COLO829 (cell line): Measurements from ENCODE around the gene A4GNT.
"Not testable (repeated sequence)": the region's sequence is repeated elsewhere in the genome, so short reads cannot be mapped to it uniquely, and the experiment has no call there.

Source experiments
- DNase-seq: peaks from one replicate; pipeline ENCODE4 v3.0.0; 2012; ENCODE audit warnings: low spot score

A4GNT gene

GRCh38 chr3:138118612-138119422 lies 13.4 kb downstream of the A4GNT start:
- DNase-seq: peak; percentile 85

GRCh38 chr3:138114988-138115971 lies 16.9 kb downstream of the A4GNT start, which contains the start of gene DZIP1L:
Gene DZIP1L, minus strand, starts transcription at chr3:138115608. Its CDS starts 11,637 bp downstream, at chr3:138103971.
- peak; percentile 56 for DNase-seq

DNA sequence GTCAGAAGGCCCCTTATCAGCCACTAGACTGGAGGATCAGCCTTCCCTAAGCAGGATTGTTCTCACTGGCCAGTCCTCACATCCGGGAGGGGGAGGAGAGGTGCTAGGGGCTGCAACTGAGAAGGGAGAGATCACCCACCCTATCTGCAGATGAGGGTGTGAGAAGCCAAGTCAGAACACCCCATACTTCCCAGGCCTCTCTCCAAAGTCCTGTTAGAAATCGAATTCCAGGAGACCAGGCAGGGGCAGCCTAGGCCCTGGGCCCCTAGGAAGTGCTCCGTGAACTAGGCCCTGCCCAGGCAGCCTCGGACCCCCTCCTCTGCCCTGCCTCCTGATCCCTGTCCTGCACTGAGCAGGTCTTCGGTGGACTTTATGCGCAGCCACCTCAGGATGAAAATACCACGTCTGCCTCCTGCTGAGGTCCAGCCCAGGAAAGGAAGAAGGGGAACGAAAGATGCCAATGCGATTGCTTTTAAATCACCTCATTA lies 17.7 kb downstream of the A4GNT start:
- DNase-seq: no peak

DNA sequence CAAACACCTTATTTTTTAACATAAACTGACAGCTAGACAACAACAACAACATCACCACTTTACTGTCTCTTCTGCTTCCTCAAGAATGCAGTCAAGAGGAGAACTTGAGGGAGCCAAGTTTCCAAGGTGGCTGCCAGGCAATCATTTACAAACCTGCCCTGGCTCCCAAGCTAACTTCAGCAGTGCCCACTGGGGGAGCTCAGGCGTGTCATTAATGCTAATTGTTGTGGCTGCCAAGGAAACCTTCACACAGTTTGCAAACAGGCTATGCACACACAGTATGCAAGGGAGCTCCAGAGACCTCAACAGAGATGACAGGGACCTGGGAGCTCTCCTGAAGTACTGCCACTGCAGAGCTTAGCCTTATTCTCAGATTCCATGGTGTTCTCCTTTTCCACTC lies 18.9 kb downstream of the A4GNT start:
- no peak for DNase-seq

DNA sequence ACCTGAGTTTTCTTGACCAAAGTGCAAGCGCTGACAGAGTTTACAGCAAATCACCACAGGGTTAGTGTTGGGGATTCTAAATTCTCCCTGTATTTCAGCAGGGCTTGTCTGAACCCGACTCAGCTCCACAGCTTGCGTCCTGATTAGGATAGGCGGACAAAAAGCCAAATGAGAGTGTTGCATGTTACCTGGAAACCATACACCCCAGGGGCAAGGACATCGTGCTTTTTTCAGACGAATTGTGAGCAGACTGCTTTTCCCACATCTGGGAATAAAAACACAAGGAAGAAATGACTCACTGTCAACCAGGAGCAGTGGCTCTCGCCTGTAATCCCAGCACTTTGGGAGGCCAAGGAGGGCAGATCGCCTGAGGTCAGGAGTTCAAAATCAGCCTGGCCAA lies 19.8 kb downstream of the A4GNT start:
- DNase-seq: no peak

- no peak for DNase-seq
These were observed 26.6 kb downstream of the A4GNT start for GRCh38 chr3:138105598-138105997.

GRCh38 chr3:138103466-138103865 lies 28.7 kb downstream of the A4GNT start:
- DNase-seq: no peak

GRCh38 chr3:138101351-138101940 lies 30.7 kb downstream of the A4GNT start:
- DNase-seq: not testable (repeated sequence)

GRCh38 chr3:138099417-138099816 lies 32.8 kb downstream of the A4GNT start:
- DNase-seq: no peak

DNA sequence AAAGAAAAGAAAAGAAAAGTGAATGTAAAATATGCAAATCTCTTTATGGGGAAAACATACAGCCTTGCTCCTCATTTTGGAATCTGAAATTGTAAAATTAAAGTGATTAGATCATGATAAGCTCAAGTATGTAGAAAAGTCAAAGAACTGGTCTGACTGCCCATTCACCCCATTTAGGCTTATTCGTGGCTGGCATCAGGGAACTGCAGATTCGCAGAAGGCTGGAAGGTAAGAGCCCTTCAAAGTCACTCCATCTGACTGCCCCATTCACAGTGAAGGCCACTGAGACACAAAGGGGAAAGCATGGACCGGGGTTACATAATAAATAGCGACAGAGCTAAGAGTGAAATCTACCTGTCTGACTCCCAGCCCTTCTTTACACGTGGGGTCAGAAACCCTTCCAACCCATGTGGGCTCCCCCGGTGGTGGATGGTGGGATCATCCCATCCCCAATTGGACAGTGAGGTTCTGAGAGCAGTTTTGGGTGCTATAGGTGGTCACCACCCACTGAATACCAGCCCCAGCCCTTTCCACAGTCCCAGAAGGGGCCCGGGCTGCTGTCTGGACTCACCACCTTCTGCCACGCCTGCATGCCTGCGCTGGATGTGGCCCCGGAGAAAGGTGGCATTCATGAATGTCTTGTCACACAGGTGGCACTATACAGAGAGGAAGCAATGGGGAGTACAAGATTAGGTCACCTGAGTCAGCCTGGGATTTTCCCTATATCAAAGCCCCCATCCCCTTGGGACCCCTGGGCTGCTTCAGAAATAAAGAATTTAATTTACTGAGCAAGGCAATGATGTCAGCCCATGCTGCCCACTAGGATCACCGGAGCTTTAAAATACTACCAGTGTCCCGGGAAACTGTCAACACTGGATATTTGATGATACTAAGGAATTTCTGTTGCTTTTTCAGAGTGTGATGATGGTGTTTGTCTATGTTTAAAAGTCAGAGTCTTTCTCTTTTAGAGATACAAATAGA lies 34.7 kb downstream of the A4GNT start:
- DNase-seq: no peak

GRCh38 chr3:138093721-138094120 lies 38.5 kb downstream of the A4GNT start:
- DNase-seq: no peak

DNA sequence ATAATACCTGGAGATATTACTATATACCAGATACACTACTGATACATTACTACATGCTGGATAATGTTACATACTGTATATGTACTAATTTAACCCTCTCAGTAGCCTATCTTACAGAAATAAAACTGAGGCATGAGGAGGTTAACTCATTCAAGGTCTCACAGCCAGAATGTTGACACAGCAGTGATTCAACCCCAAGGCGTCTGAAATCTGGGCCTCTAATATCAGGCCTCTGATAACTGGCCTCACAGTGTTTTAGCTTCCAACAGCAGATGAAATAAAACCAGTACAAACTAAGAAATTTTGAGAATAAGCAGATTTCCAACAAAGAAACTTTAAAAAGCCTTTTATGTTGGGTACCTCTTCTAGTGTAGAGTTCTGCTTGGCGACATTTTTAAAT lies 40.2 kb downstream of the A4GNT start:
- DNase-seq: no peak

- DNase-seq: no peak
These were observed 43.1 kb downstream of the A4GNT start for GRCh38 chr3:138089091-138089490.

- DNase-seq: not testable (repeated sequence)
These were observed 46.4 kb downstream of the A4GNT start for GRCh38 chr3:138085745-138086144.

- DNase-seq: no peak
These were observed 48.0 kb downstream of the A4GNT start for GRCh38 chr3:138084196-138084595.

GRCh38 chr3:138082992-138083386 lies 49.2 kb downstream of the A4GNT start:
- no peak for DNase-seq

- no peak for DNase-seq
These were observed 49.9 kb downstream of the A4GNT start for GRCh38 chr3:138082085-138082991.

GRCh38 chr3:138081371-138082084 lies 50.7 kb downstream of the A4GNT start:
- DNase-seq: no peak

GRCh38 chr3:138079901-138080300 lies 52.3 kb downstream of the A4GNT start:
- DNase-seq: no peak
